HFF-Myc (cell line): Measurements from ENCODE around the gene BCL7C.
A peak's percentile ranks its signal among the peaks of the same experiment; 100 is the strongest.
"Not testable (repeated sequence)": the region's sequence is repeated elsewhere in the genome, so short reads cannot be mapped to it uniquely, and the experiment has no call there.

Experiments
- DNase-seq: peaks from one replicate; pipeline ENCODE4 v3.0.0-alpha.2; 2011; ENCODE audit warnings: low read depth; ENCODE audit errors: extremely low read depth
- H3K4me3 ChIP-seq: replicated peaks from 2 replicates; pipeline ENCODE4 v1.5.1; 2011; ENCODE audit warnings: low read depth, mild to moderate bottlenecking, control low read depth, low read length
- TF ChIP-seq, protein P1 (sequence below): IDR thresholded peaks from 2 replicates; pipeline ENCODE4 v1.5.1; 2012; ENCODE audit warnings: mild to moderate bottlenecking, low read depth, low read length, control low read depth; ENCODE audit errors: missing control alignments

Gene BCL7C

DNA sequence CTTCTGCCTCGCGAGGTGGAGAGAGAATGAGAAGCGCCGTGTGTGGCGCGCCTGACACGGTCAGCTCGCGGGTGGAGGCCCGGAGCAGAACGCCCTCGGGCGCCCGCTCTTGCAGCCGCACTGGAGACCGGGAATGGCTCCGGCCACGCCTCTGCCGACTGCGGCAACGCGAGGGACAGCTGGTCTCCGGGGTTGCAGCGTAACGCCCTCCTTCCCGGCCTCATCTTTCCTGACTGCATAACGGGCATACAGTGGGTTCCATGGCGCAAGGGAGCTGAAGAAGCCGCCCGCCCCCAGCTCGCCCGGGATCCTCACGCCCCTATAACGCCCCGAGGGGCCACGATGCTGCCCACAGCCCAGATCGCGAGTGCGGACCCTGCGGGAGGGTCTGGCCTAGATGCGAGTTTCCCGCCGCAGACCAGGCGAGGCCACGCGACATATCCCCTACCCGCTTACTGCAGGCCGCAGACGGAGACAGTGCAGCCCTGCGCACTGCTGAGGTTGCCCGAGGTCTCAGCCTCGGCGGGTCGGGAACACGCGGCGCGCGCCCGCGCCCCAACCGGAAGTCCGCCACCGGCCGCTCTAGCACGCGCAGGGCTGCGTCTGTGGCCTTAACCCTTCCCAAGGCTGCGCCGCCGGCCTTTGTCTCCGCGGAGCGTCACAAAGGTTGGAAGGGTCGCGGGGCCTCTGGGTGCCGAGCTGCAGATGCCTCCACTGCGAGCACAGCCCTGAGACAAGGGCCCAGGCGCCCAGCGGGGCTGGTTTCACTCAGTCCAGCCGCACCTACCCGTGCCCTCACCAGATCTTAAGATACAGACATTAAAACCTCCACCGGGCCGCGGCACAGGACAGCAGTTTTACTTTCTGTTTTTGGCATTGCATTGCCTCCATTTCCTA, 18.8 kb downstream of the BCL7C start:
- peak overlapping the region; percentile 75 for H3K4me3 ChIP-seq
- peak; percentile 65 for DNase-seq
- TF ChIP-seq, protein P1, sequence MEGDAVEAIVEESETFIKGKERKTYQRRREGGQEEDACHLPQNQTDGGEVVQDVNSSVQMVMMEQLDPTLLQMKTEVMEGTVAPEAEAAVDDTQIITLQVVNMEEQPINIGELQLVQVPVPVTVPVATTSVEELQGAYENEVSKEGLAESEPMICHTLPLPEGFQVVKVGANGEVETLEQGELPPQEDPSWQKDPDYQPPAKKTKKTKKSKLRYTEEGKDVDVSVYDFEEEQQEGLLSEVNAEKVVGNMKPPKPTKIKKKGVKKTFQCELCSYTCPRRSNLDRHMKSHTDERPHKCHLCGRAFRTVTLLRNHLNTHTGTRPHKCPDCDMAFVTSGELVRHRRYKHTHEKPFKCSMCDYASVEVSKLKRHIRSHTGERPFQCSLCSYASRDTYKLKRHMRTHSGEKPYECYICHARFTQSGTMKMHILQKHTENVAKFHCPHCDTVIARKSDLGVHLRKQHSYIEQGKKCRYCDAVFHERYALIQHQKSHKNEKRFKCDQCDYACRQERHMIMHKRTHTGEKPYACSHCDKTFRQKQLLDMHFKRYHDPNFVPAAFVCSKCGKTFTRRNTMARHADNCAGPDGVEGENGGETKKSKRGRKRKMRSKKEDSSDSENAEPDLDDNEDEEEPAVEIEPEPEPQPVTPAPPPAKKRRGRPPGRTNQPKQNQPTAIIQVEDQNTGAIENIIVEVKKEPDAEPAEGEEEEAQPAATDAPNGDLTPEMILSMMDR: no peak

DNA sequence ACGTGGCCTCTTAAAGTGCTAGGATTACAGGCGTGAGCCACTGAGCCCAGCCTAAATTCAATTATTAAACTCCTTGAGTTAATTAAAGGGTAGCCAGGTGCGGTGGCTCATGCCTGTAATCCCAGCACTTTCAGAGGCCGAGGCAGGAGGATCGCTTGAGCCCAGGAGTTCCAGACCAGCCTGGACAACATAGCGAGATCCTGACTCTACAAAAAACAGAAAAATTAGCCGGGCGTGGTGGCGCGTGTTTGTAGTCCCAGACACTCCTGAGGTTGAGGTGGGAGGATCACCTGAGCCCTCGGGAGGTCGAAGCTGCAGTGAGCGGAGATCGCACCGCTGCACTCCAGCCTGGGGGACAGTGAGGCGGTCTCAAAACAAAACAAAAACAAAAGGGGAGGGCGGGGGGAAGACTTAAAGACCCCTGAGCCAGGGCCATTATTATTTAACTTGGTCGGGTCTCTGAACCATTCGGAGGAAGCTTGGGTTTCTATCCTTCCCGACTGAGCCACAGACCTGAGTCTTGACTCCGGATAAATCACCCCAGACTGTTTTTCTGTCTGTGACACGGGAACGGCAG, 19.5 kb downstream of the BCL7C start:
- no peak for DNase-seq
- H3K4me3 ChIP-seq: peak overlapping the region; percentile 75
- TF ChIP-seq, protein P1: no peak

DNA sequence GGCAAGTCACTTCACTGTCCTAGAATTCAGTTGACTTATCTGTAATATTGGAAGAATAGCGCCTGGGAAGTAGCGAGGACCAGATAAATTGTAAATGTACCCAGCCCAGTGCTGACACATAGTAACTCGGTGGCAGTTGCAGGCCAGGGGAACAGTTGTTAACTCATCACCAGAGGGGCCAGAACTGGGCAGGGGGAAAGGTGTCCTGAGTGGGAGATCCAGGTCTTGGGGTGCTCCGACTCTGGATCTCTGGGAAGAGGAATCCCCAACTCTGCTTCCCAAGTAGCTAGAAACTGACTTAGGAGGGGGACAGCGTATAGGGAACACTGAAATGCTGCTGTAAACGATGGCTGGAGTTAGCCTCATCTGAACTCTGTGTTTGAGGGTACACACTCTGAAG, 23.0 kb downstream of the BCL7C start:
- TF ChIP-seq, protein P1: no peak
- DNase-seq: no peak

DNA sequence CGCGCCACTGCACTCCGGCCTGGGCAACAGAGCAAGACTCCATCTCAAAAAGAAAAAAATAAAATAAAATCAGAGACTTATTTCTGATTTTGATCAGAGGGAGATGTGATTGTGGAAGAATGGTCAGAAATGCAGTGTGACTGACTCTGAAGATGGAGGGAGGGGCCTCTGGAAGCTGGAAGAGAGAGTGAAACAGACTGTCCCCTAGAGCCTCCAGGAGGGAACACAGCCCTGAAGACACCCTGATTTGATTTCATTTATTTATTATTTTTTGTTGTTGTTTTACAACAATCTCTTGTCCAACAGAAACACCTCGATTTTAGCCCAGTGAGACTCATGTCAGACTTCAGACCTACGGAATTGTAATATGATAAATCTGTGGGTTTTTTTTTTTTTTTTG, 26.1 kb downstream of the BCL7C start:
- TF ChIP-seq, protein P1: peak; percentile 5
- no peak for DNase-seq
- no peak overlapping the region for H3K4me3 ChIP-seq

More for the DNA sequence above, 23.0 kb downstream of the BCL7C start:
- H3K4me3 ChIP-seq: no peak overlapping the region

DNA sequence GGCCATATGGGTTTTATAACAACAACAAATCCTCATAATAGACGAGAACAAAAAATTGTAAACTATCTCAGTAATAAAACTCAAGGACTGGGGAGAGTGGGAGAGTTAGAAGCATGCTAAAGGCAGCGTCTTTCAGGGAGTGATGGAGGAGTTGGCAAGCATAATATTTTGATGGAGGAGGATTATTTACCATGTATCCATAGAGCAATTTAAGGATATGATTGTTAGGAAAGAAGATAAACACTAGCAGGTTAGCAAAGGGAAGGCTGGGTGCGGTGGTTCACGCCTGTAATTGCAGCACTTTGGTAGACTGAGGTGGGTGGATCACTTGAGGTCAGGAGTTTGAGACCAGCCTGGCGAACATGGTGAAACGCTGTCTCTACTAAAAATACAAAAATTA, 27.8 kb downstream of the BCL7C start:
- H3K4me3 ChIP-seq: no peak overlapping the region
- TF ChIP-seq, protein P1: no peak
- DNase-seq: no peak

DNA sequence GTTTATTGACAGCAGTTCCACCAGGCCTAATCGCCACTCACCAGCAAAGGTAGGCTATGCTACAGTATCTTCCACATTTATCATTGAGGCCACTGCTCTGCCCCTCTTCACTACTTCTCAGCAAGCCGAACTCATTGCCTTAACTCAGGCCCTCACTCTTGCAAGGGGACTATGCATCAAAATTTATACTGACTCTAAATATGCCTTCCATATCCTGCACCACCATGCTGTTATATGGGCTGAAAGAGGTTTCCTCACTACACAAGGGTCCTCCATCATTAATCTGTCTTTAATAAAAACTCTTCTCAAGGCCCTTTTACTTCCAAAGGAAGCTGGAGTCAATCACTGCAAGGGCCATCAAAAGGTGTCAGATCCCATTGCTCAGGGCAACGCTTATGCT, 30.7 kb downstream of the BCL7C start:
- not testable (repeated sequence) for H3K4me3 ChIP-seq, DNase-seq

DNA sequence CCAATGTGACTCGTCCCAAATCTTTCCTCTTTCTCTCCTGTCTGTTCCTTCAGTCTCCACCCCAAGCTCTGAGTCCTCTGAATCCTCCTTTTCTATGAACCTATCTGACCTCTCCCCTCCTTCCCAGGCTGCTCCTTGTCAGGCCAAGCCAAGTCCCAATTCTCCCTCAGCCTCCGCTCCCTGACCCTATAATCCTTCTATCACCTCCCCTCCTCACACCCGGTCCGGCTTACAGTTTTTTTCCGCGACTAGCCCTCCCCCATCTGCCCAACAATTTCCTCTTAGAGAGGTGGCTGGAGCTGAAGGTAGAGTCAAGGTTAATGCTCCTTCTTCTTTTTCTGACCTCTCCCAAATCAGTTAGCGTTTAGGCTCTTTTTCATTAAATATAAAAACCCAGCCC, 33.1 kb downstream of the BCL7C start:
- H3K4me3 ChIP-seq, DNase-seq: not testable (repeated sequence)
